ENCODE results near the gene HGF. TPM values are rescaled to one million over a fixed set of nuclear protein-coding genes. Genes with fewer than 3 reads are reported as not detected.

HGF gene
- total RNA-seq, 1 experiment from 2014 or later, result 0.72 TPM

GRCh38 chr7:81692146-81692905 lies 77.5 kb downstream of the HGF start:
- no peak for TF ChIP-seq ZNF425 (CRISPR knock-in tag; conservative IDR thresholded peaks at IDR 0.05)
- TF ChIP-seq FOXJ3 (CRISPR knock-in tag; IDR thresholded peaks at IDR 0.05; ENCODE audit: borderline replicate concordance), result no peak
- TF ChIP-seq ETV6 (CRISPR knock-in tag; IDR thresholded peaks at IDR 0.05), result no peak
- TF ChIP-seq PRRX2 (CRISPR knock-in tag; IDR thresholded peaks at IDR 0.05), result no peak
- TF ChIP-seq NR2C2 (CRISPR knock-in tag; IDR thresholded peaks at IDR 0.05), result no peak
- TF ChIP-seq ZNF219 (CRISPR knock-in tag; IDR thresholded peaks at IDR 0.05; ENCODE audit: borderline replicate concordance), result no peak
- no peak for TF ChIP-seq ZNF232 (CRISPR knock-in tag; IDR thresholded peaks at IDR 0.05)
- TF ChIP-seq USF2 (CRISPR knock-in tag; IDR thresholded peaks at IDR 0.05), result no peak
- TF ChIP-seq SMAD3 (CRISPR knock-in tag; IDR thresholded peaks at IDR 0.05; ENCODE audit: borderline replicate concordance), result no peak
- no peak overlapping the region; the same call in 1 of the 2 replicates for H3K27ac Mint-ChIP-seq
- H3K9me3 Mint-ChIP-seq, result no peaks in the 10 kb centered on the region
- H3K4me1 Mint-ChIP-seq, result peaks cover 57% of the 10 kb centered on the region
- H3K36me3 Mint-ChIP-seq, result no peaks in the 10 kb centered on the region
- DNase-seq (ENCODE audit: low spot score), result no peak
- no peaks in the 10 kb centered on the region for H3K27me3 Mint-ChIP-seq (ENCODE audit: low read depth)
- ATAC-seq, result no peak
- ChIA-PET CTCF (no interaction called here), POLR2A (no interaction called here)
- H3K4me3 Mint-ChIP-seq, result no peak overlapping the region

- Mint-ChIP-seq H3K36me3 (no peaks in the 10 kb centered on the region), H3K4me3 (peak overlapping the region; percentile 15; the same call in 1 of the 2 replicates), H3K4me1 (peaks cover 57% of the 10 kb centered on the region), H3K27ac (peak overlapping the region; percentile 27), H3K9me3 (no peaks in the 10 kb centered on the region), H3K27me3 (ENCODE audit: low read depth) (no peaks in the 10 kb centered on the region)
- DNase-seq (ENCODE audit: low spot score) (no peak), ATAC-seq (no peak)
- ChIA-PET CTCF (no interaction called here), POLR2A (no interaction called here)
- TF ChIP-seq FOXP1 (CRISPR knock-in tag; IDR thresholded peaks at IDR 0.05; ENCODE audit: borderline replicate concordance), result no peak
- TF ChIP-seq NFATC4 (CRISPR knock-in tag; IDR thresholded peaks at IDR 0.05), result no peak
- TF ChIP-seq HMGXB4 (CRISPR knock-in tag; IDR thresholded peaks at IDR 0.05), result no peak
- TF ChIP-seq FOXJ3 (CRISPR knock-in tag; IDR thresholded peaks at IDR 0.05; ENCODE audit: borderline replicate concordance), result no peak
- TF ChIP-seq EMX1 (CRISPR knock-in tag; IDR thresholded peaks at IDR 0.05), result no peak
- TF ChIP-seq NR3C1 (CRISPR knock-in tag; conservative IDR thresholded peaks at IDR 0.05; ENCODE audit: low read depth), result no peak
- TF ChIP-seq SOX15 (CRISPR knock-in tag; IDR thresholded peaks at IDR 0.05), result no peak
- no peak for TF ChIP-seq AR (CRISPR knock-in tag; IDR thresholded peaks at IDR 0.05)
Measured at GRCh38 chr7:81691199-81691821, 78.5 kb downstream of the HGF start.
